Measurements from ENCODE around the gene CD177. TPM values are rescaled to one million over a fixed set of nuclear protein-coding genes. Genes with fewer than 3 reads are reported as not detected.
"Not testable (repeated sequence)": the region's sequence is repeated elsewhere in the genome, so short reads cannot be mapped to it uniquely, and the experiment has no call there.

CD177 gene
- total RNA-seq, 1 experiment from 2014 or later: not detected

- H2AFZ ChIP-seq (ENCODE audit: low read depth, low read length, poor library complexity, severe bottlenecking); H3K9me3 ChIP-seq (ENCODE audit: control insufficient read depth in 1 of 2, insufficient read depth in 1 of 2, low read depth in 1 of 2, low read length in 2 of 2); H3K4me1 ChIP-seq (ENCODE audit: control insufficient read depth in 1 of 2, insufficient read depth in 2 of 2, low read length in 2 of 2); H3K36me3 ChIP-seq (ENCODE audit: control insufficient read depth in 1 of 2, insufficient read depth in 2 of 2, low read length in 2 of 2); H3K9ac ChIP-seq (ENCODE audit: low read length); H3K27ac ChIP-seq (ENCODE audit: low read depth, low read length); H3K4me3 ChIP-seq (replicated peaks in 1 of 2; ENCODE audit: low read depth in 1 of 2, low read length in 2 of 2); H3K27me3 ChIP-seq (ENCODE audit: insufficient read depth, low read length); ATAC-seq; POLR2A ChIA-PET; H3K79me2 ChIP-seq (ENCODE audit: insufficient read depth, low read length); intact Hi-C loops (cut with micrococcal nuclease); RAD21 ChIA-PET (ENCODE audit: low non-redundant PET in 1 of 2, low total read pairs in 2 of 2, uncharacterized antibody in 2 of 2, unreplicated experiment in 2 of 2); H3K4me2 ChIP-seq (ENCODE audit: low read length); H3K9me2 ChIP-seq (ENCODE audit: insufficient read depth); H4K20me1 ChIP-seq (ENCODE audit: insufficient read depth); DNase-seq (ENCODE audit: low read depth, low spot score); BruUV-seq (replicated peaks); CTCF ChIA-PET: not testable (repeated sequence)
These were observed 13.4 kb upstream of the CD177 start for GRCh38 chr19:43340101-43340500.

GRCh38 chr19:43341098-43341497 lies 12.4 kb upstream of the CD177 start:
- H3K36me3 ChIP-seq (ENCODE audit: control insufficient read depth in 1 of 2, insufficient read depth in 2 of 2, low read length in 2 of 2); H3K4me1 ChIP-seq (ENCODE audit: control insufficient read depth in 1 of 2, insufficient read depth in 2 of 2, low read length in 2 of 2); CTCF ChIA-PET; ATAC-seq; H3K79me2 ChIP-seq (ENCODE audit: insufficient read depth, low read length); H4K20me1 ChIP-seq (ENCODE audit: insufficient read depth); H3K9ac ChIP-seq (ENCODE audit: low read length); H3K9me2 ChIP-seq (ENCODE audit: insufficient read depth); POLR2A ChIA-PET; H3K4me2 ChIP-seq (ENCODE audit: low read length); DNase-seq (ENCODE audit: low read depth, low spot score); H3K4me3 ChIP-seq (replicated peaks in 1 of 2; ENCODE audit: low read depth in 1 of 2, low read length in 2 of 2); H3K9me3 ChIP-seq (ENCODE audit: control insufficient read depth in 1 of 2, insufficient read depth in 1 of 2, low read depth in 1 of 2, low read length in 2 of 2); H3K27me3 ChIP-seq (ENCODE audit: insufficient read depth, low read length); intact Hi-C loops (cut with micrococcal nuclease); BruUV-seq (replicated peaks); H2AFZ ChIP-seq (ENCODE audit: low read depth, low read length, poor library complexity, severe bottlenecking); H3K27ac ChIP-seq (ENCODE audit: low read depth, low read length); RAD21 ChIA-PET (ENCODE audit: low non-redundant PET in 1 of 2, low total read pairs in 2 of 2, uncharacterized antibody in 2 of 2, unreplicated experiment in 2 of 2): not testable (repeated sequence)

- H3K27ac ChIP-seq (ENCODE audit: low read depth, low read length); BruUV-seq (replicated peaks); H2AFZ ChIP-seq (ENCODE audit: low read depth, low read length, poor library complexity, severe bottlenecking); RAD21 ChIA-PET (ENCODE audit: low non-redundant PET in 1 of 2, low total read pairs in 2 of 2, uncharacterized antibody in 2 of 2, unreplicated experiment in 2 of 2); H3K4me1 ChIP-seq (ENCODE audit: control insufficient read depth in 1 of 2, insufficient read depth in 2 of 2, low read length in 2 of 2); POLR2A ChIA-PET; ATAC-seq; intact Hi-C loops (cut with micrococcal nuclease); H3K27me3 ChIP-seq (ENCODE audit: insufficient read depth, low read length); H4K20me1 ChIP-seq (ENCODE audit: insufficient read depth); H3K36me3 ChIP-seq (ENCODE audit: control insufficient read depth in 1 of 2, insufficient read depth in 2 of 2, low read length in 2 of 2); H3K79me2 ChIP-seq (ENCODE audit: insufficient read depth, low read length); CTCF ChIA-PET; H3K9me2 ChIP-seq (ENCODE audit: insufficient read depth); DNase-seq (ENCODE audit: low read depth, low spot score); H3K9ac ChIP-seq (ENCODE audit: low read length); H3K4me3 ChIP-seq (replicated peaks in 1 of 2; ENCODE audit: low read depth in 1 of 2, low read length in 2 of 2); H3K9me3 ChIP-seq (ENCODE audit: control insufficient read depth in 1 of 2, insufficient read depth in 1 of 2, low read depth in 1 of 2, low read length in 2 of 2); H3K4me2 ChIP-seq (ENCODE audit: low read length): not testable (repeated sequence)
These were observed 11.4 kb upstream of the CD177 start for GRCh38 chr19:43342104-43342503.

DNA sequence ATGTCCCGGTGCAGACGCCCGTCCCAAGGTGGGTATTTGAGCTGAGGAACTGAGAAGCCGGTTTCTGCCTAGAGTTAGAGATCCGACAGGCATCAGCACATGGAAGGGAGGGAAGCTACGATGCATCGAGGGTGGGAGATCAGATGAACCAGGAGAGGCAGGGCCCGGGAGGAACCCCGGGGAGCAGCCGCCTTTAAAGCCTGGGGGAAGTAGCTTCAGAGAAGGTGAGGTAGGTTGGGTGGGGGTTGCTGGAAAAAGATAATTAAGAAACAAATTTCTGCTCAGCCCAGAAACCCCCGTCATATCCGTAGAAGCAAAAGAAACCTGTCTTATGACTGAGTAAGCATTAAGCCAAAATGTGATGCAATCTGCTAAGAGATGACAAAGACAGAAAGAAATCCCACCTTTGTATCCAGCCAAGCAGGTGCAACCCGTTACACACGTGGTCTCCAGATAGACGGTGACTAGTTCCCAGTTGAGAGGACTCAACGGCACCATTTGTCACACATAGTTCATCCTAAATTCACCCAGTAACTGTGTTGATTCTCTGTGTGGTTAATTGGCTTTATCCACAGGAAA lies 9.1 kb upstream of the CD177 start:
- H3K27me3 ChIP-seq (ENCODE audit: insufficient read depth, low read length); CTCF ChIA-PET; intact Hi-C loops (cut with micrococcal nuclease); H4K20me1 ChIP-seq (ENCODE audit: insufficient read depth); ATAC-seq; H3K79me2 ChIP-seq (ENCODE audit: insufficient read depth, low read length); H3K36me3 ChIP-seq (ENCODE audit: control insufficient read depth in 1 of 2, insufficient read depth in 2 of 2, low read length in 2 of 2); BruUV-seq (replicated peaks); H3K9me2 ChIP-seq (ENCODE audit: insufficient read depth); DNase-seq (ENCODE audit: low read depth, low spot score); RAD21 ChIA-PET (ENCODE audit: low non-redundant PET in 1 of 2, low total read pairs in 2 of 2, uncharacterized antibody in 2 of 2, unreplicated experiment in 2 of 2); H3K9me3 ChIP-seq (ENCODE audit: control insufficient read depth in 1 of 2, insufficient read depth in 1 of 2, low read depth in 1 of 2, low read length in 2 of 2); H3K4me3 ChIP-seq (replicated peaks in 1 of 2; ENCODE audit: low read depth in 1 of 2, low read length in 2 of 2); H3K4me2 ChIP-seq (ENCODE audit: low read length); H3K27ac ChIP-seq (ENCODE audit: low read depth, low read length); H3K9ac ChIP-seq (ENCODE audit: low read length); H3K4me1 ChIP-seq (ENCODE audit: control insufficient read depth in 1 of 2, insufficient read depth in 2 of 2, low read length in 2 of 2); POLR2A ChIA-PET; H2AFZ ChIP-seq (ENCODE audit: low read depth, low read length, poor library complexity, severe bottlenecking): not testable (repeated sequence)

GRCh38 chr19:43349813-43350212 lies 3.7 kb upstream of the CD177 start:
- H4K20me1 ChIP-seq (ENCODE audit: insufficient read depth); H3K27me3 ChIP-seq (ENCODE audit: insufficient read depth, low read length); H3K4me1 ChIP-seq (ENCODE audit: control insufficient read depth in 1 of 2, insufficient read depth in 2 of 2, low read length in 2 of 2); H3K36me3 ChIP-seq (ENCODE audit: control insufficient read depth in 1 of 2, insufficient read depth in 2 of 2, low read length in 2 of 2); ATAC-seq; CTCF ChIA-PET; POLR2A ChIA-PET; H3K79me2 ChIP-seq (ENCODE audit: insufficient read depth, low read length); intact Hi-C loops (cut with micrococcal nuclease); H3K4me3 ChIP-seq (replicated peaks in 1 of 2; ENCODE audit: low read depth in 1 of 2, low read length in 2 of 2); H2AFZ ChIP-seq (ENCODE audit: low read depth, low read length, poor library complexity, severe bottlenecking); H3K9me2 ChIP-seq (ENCODE audit: insufficient read depth); BruUV-seq (replicated peaks); H3K4me2 ChIP-seq (ENCODE audit: low read length); H3K9me3 ChIP-seq (ENCODE audit: control insufficient read depth in 1 of 2, insufficient read depth in 1 of 2, low read depth in 1 of 2, low read length in 2 of 2); DNase-seq (ENCODE audit: low read depth, low spot score); H3K27ac ChIP-seq (ENCODE audit: low read depth, low read length); RAD21 ChIA-PET (ENCODE audit: low non-redundant PET in 1 of 2, low total read pairs in 2 of 2, uncharacterized antibody in 2 of 2, unreplicated experiment in 2 of 2); H3K9ac ChIP-seq (ENCODE audit: low read length): not testable (repeated sequence)
